Chondrocyte (in vitro differentiated cells): ENCODE data around the gene FAM151A. TPM values are rescaled to one million over a fixed set of nuclear protein-coding genes. Genes with fewer than 3 reads are reported as not detected.

Source experiments
- DNase-seq: peaks from one replicate; pipeline ENCODE4 v3.0.0; 2021; ENCODE audit warnings: mixed read lengths, low spot score
- H3K27ac Mint-ChIP-seq: one replicate; pipeline ENCODE4 v1.8.0; 2021; ENCODE audit warnings: mild to moderate bottlenecking, moderate library complexity, mixed read lengths; ENCODE audit not compliant: unreplicated experiment
- H3K27me3 Mint-ChIP-seq: 2 replicates; pipeline ENCODE4 v1.8.0; 2021; ENCODE audit warnings: low read depth, mixed read lengths
- H3K36me3 Mint-ChIP-seq: 2 replicates; pipeline ENCODE4 v1.8.0; 2021; ENCODE audit warnings: low read depth, mixed read lengths
- H3K4me1 Mint-ChIP-seq: 2 replicates; pipeline ENCODE4 v1.8.0; 2021; ENCODE audit warnings: low read depth, mild to moderate bottlenecking, mixed read lengths
- H3K4me3 Mint-ChIP-seq: one replicate; pipeline ENCODE4 v1.8.0; 2021; ENCODE audit warnings: mild to moderate bottlenecking, moderate library complexity, mixed read lengths; ENCODE audit not compliant: unreplicated experiment
- H3K9me3 Mint-ChIP-seq: 2 replicates; pipeline ENCODE4 v1.8.0; 2021; ENCODE audit warnings: low read depth, mixed read lengths
- total RNA-seq: library from RNA; stranded (reverse); gene quantifications from 3 replicates; pipeline ENCODE4 v1.2.1, GENCODE V29; 2021
- TF ChIP-seq, protein P1 (sequence below): fragments of 200-600 bp; sonication (generic); IDR thresholded peaks from 2 replicates; pipeline ENCODE4 v1.5.0; 2021; ENCODE audit warnings: antibody characterized with exemption, mild to moderate bottlenecking, moderate library complexity

The FAM151A gene
- total RNA-seq, 1 donor from 2014 or later: not detected

DNA sequence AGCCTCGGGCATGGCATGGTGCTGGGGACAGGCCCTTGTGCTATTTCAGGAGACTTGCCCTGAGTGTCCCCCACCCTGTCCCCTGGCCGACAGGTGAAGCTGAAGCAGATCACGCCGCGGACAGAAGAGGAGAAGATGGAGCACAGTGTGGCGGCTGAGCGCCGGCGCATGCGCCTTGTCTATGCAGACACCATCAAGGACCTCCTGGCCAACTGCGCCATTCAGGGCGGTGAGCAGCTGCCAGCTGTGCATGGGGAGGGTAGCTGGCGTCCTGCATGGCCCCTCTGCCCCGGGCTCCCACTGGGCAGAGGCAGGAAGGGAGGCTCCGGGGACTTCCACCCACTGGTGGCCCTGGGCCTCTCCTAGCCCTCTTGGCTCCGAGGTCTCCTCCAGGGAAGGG is 28.9 kb downstream of the FAM151A start:
- Mint-ChIP-seq H3K27ac (no peak overlapping the region), H3K4me1 (no peaks in the 10 kb centered on the region), H3K27me3 (no peaks in the 10 kb centered on the region), H3K9me3 (no peaks in the 10 kb centered on the region), H3K4me3 (no peak overlapping the region), H3K36me3 (no peaks in the 10 kb centered on the region)
- no peak for DNase-seq
- TF ChIP-seq, protein P1, sequence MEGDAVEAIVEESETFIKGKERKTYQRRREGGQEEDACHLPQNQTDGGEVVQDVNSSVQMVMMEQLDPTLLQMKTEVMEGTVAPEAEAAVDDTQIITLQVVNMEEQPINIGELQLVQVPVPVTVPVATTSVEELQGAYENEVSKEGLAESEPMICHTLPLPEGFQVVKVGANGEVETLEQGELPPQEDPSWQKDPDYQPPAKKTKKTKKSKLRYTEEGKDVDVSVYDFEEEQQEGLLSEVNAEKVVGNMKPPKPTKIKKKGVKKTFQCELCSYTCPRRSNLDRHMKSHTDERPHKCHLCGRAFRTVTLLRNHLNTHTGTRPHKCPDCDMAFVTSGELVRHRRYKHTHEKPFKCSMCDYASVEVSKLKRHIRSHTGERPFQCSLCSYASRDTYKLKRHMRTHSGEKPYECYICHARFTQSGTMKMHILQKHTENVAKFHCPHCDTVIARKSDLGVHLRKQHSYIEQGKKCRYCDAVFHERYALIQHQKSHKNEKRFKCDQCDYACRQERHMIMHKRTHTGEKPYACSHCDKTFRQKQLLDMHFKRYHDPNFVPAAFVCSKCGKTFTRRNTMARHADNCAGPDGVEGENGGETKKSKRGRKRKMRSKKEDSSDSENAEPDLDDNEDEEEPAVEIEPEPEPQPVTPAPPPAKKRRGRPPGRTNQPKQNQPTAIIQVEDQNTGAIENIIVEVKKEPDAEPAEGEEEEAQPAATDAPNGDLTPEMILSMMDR: no peak

DNA sequence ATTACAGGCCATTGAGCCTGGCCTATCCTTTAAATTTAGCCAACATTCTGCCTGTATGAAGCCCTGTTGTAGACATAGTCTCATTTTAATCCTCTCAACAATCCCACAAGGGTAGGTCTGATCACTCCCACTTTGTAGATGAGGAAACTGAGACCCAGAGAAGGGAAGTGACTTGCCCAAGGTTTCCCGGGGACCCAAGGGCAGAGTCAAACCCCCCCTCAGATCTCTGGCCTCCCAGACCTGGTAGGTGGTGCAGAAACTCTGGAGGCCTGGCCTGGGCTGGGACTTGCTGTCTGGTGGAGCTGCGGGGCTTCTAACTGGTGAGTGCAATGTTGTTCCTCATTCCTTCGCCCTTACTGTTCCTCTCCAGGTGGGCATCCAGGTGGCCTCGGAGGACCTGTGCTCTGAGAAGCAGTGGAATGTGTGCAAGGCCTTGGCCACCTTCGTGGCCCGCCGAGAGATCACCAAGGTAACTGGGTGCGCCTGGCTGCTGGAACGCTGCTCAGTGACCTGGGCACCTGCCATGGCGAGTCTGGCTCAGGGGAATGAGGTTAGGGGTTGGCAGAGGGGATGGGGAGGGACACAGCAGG is 29.7 kb downstream of the FAM151A start:
- H3K36me3 Mint-ChIP-seq: no peaks in the 10 kb centered on the region
- no peak for DNase-seq
- TF ChIP-seq, protein P1: no peak

DNA sequence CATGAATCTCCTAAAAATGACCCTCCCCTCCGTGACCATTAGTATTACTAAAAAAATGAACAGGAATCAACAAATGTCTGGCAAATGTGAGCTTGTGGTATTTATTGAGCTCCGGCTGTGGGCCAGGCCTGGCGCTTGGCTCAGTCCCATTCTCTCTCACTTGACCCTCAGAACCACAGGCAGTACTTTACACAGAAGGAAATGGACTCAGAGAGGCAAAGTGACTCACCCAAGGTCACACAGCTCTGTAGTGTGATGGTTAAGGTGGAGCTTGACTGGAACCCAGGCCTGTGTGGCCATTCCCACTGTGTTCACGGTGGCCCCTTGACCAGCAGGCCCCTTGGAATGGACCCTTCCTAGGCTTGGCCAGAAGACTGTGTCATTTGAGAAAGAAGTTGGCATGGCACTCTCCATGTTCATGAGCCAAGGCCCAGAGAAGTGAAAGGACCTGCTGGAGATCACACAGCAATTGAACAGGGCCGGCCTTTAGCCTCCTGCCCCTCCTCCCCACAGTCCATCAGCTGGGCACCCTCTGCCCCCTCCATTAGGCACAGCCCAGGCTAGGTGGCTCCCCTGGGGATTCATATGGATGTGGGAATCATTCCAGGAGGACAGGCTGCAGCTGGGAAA is 32.1 kb downstream of the FAM151A start:
- no peak overlapping the region for H3K27ac Mint-ChIP-seq
- no peaks in the 10 kb centered on the region for H3K9me3 Mint-ChIP-seq
- no peak overlapping the region for H3K4me3 Mint-ChIP-seq
- H3K4me1 Mint-ChIP-seq: no peaks in the 10 kb centered on the region
- TF ChIP-seq, protein P1: no peak
- DNase-seq: no peak
- H3K27me3 Mint-ChIP-seq: no peaks in the 10 kb centered on the region
- H3K36me3 Mint-ChIP-seq: no peaks in the 10 kb centered on the region

More for the DNA sequence above, 29.7 kb downstream of the FAM151A start:
- H3K4me3 Mint-ChIP-seq: no peak overlapping the region
- H3K4me1 Mint-ChIP-seq: no peaks in the 10 kb centered on the region
- H3K27me3 Mint-ChIP-seq: no peaks in the 10 kb centered on the region
- no peaks in the 10 kb centered on the region for H3K9me3 Mint-ChIP-seq
- H3K27ac Mint-ChIP-seq: no peak overlapping the region

DNA sequence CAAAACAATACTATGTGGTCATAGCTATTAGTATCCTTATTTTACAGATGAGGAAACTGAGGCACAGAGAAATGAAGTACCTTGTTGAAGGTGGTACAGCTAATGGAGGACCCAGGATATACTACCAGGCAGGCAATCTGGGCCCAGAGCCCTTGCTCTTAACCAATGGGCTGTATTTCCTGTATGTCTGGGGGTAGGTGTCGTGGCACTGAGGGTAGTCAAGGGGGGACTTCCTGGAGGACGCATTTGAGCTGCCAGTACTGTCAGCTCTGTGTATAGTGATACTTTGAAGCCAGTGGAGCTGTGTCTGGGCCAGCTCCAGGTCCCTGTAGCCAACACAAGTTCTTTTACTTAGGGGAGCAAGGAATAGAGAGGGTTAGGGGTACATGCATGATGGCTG is 34.9 kb downstream of the FAM151A start:
- no peaks in the 10 kb centered on the region for H3K9me3 Mint-ChIP-seq

DNA sequence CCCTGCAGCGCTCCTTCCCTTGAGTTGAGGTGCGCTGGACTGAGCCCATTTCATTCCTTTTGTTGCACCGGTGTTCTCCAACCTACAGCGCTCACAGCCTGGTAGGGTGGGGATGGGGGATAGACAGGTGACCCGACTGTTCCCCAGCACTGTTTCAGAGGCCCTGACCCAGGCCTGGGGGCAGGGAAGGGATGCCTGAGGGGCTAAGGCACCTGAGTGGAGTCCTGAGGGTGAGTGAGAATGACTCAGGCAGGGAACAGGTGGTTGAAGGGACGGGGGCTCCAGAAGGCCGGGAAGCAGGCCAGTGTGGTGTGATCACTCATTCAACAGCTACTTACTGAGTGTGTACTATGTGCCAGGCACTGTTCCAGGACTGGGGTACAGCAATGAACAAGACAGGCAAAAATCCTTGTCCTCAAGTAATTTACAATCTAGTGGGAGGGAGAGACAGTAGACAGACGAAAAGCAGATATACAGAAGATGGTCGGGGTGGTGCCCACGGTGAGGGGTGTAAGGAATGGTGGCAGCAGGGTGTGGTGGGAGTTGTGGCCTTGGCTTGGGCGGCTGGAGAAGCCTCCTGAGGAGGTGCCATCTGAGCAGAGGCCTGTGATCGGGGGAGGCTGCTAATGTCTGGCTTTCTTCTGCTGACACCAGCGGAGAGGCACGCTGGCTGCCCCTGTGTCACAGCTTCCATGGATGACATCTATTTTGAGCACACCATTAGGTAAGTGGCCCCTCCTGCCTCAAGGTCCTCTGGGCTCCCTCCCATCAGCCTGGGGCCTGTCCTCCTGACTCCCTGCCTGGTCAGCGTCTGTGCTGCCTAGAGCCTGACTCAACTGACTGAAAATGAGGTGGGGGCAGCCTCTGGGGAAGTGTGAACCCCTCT is 37.9 kb downstream of the FAM151A start:
- H3K9me3 Mint-ChIP-seq: no peaks in the 10 kb centered on the region
- TF ChIP-seq, protein P1: no peak
- DNase-seq: no peak
- no peaks in the 10 kb centered on the region for H3K27me3 Mint-ChIP-seq
- H3K4me1 Mint-ChIP-seq: no peaks in the 10 kb centered on the region
- H3K4me3 Mint-ChIP-seq: no peak overlapping the region
- no peak overlapping the region for H3K27ac Mint-ChIP-seq
- H3K36me3 Mint-ChIP-seq: no peaks in the 10 kb centered on the region

More for the DNA sequence above, 34.9 kb downstream of the FAM151A start:
- TF ChIP-seq, protein P1: no peak
- H3K27ac Mint-ChIP-seq: no peak overlapping the region
- no peak for DNase-seq
- no peaks in the 10 kb centered on the region for H3K36me3 Mint-ChIP-seq
- no peaks in the 10 kb centered on the region for H3K4me1 Mint-ChIP-seq
- H3K27me3 Mint-ChIP-seq: no peaks in the 10 kb centered on the region
- H3K4me3 Mint-ChIP-seq: no peak overlapping the region
